Activated T-helper 2 cell treated with anti-CD3 and anti-CD28 coated beads, Interferon-gamma antibody, Interleukin-2, Interleukin-4, amounts not matched to agents 10 μg/mL and 5 μg/mL and 100 μg/mL, durations not matched to agents 14 hours and 24 hours and 36 hours (primary cell): Measurements from ENCODE around the gene TMEM117. TPM values are rescaled to one million over a fixed set of nuclear protein-coding genes. Genes with fewer than 3 reads are reported as not detected.
"Not testable (repeated sequence)": the region's sequence is repeated elsewhere in the genome, so short reads cannot be mapped to it uniquely, and the experiment has no call there.

Experiments used
- DNase-seq: peaks from one replicate; pipeline ENCODE4 v3.0.0; 2021; ENCODE audit warnings: low spot score
- H3K27ac Mint-ChIP-seq: one replicate; pipeline ENCODE4 v1.8.0; 2021; ENCODE audit warnings: mixed read lengths
- H3K27me3 Mint-ChIP-seq: one replicate; pipeline ENCODE4 v1.8.0; 2021; ENCODE audit warnings: low read depth, mixed read lengths
- H3K36me3 Mint-ChIP-seq: one replicate; pipeline ENCODE4 v1.8.0; 2021; ENCODE audit warnings: low read depth, mixed read lengths
- H3K4me1 Mint-ChIP-seq: one replicate; pipeline ENCODE4 v1.8.0; 2021; ENCODE audit warnings: low read depth, mixed read lengths
- H3K4me3 Mint-ChIP-seq: one replicate; pipeline ENCODE4 v1.8.0; 2021; ENCODE audit warnings: low read depth, mild to moderate bottlenecking, moderate library complexity, mixed read lengths
- H3K9me3 Mint-ChIP-seq: one replicate; pipeline ENCODE4 v1.8.0; 2021; ENCODE audit warnings: mixed read lengths
- intact Hi-C: fragments of 100-400 bp; cut with micrococcal nuclease; formaldehyde crosslinking; loops from one replicate; pipeline ENCODE4 v1.15.1; 2023
- total RNA-seq: library from RNA; stranded (reverse); gene quantifications from 2 replicates; pipeline ENCODE4 v1.2.3, GENCODE V29; 2022

Gene TMEM117
- total RNA-seq, 1 donor from 2014 or later: 1.3 TPM

DNA sequence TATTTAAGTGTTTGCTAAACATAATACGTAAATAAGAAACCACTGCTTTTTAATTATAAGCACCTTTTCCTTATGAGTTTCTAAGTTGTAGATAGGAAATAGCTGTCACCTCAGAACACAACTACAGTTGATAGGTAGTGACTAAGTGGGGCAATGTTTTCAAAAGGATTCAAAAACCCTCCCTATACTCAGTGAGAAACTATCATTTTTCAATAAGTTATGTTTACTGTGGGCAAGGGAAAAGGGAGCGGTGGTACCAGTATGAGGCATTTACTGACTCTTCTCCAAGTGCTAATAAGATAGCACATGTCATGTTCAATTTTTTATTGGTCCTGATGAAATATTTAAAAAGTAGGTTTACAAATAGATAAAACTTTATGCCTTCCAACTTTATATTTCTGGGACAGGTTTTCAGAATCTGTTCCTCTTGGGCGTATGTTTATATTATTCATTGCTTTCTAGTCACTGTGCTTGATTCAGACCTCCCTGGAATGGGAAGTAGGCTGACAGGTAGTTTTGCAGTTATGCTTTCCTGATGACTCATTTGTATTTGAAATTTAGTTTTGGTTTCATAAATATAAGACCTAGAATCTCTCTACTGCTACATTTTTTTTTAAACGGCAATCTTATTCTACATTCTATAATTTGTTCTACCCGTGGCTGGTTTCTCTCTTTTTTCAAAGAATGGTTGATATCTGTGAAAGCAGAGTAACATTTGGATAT lies 153.1 kb downstream of the TMEM117 start:
- Mint-ChIP-seq H3K27me3 (no peaks in the 10 kb centered on the region), H3K4me1 (peaks cover 6% of the 10 kb centered on the region), H3K4me3 (no peak overlapping the region), H3K36me3 (no peaks in the 10 kb centered on the region), H3K9me3 (no peaks in the 10 kb centered on the region), H3K27ac (no peak overlapping the region)
- no peak for DNase-seq
- intact Hi-C loops: no loop called here

DNA sequence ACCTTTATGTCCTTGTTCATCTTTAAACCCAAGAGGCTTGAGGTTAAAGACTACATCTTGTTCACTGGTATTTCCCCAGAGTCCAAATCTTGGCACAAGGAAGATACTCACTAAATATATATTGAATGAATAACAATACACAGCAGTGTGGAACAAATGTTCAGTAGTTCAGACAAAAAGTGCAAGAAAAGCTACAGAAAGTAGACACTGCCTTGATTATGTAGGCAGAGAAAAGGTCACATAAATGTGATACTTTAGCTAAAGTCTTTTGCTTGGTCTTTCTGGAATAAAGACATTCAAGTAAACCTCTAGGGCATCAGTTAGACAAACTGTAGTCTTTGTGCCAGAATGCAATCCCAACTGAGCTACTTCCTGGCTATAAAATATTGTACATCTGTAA lies 157.0 kb downstream of the TMEM117 start:
- no peak overlapping the region for H3K27ac Mint-ChIP-seq
- no peak for DNase-seq
- H3K27me3 Mint-ChIP-seq: no peaks in the 10 kb centered on the region
- intact Hi-C loops: no loop called here
- peaks cover 6% of the 10 kb centered on the region for H3K4me1 Mint-ChIP-seq
- no peaks in the 10 kb centered on the region for H3K36me3 Mint-ChIP-seq
- H3K9me3 Mint-ChIP-seq: no peaks in the 10 kb centered on the region
- no peak overlapping the region for H3K4me3 Mint-ChIP-seq

DNA sequence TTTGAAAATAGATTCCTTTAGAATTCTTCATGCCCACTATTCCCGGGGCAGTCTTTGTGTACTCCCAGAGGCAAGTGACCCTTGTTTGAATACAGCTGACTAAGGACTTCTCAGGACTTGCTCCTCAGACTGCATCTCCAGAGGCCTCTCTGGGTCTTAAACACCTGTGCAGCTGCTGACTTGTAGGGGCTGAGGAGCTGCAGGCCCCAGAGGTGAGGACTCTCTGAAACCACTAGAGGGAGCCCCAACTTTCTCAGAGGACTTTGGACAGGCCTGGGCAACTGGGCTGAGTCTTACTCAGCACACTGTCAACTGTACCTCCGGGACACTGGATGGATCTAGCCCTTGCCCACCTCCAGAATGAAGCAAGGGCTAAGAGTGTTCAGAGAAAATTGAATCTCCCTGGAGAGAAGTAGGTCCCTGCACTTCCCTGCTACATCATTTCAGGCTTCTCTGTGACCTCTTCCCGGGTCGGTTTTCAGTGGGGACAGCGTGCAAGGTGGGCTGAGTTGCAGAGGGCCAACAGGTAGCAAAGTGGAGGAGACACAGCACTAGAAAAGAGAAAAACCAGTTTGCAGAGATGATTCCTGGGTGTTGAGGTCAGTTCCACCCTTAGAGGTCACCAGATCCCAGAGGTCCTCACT lies 164.6 kb downstream of the TMEM117 start:
- Mint-ChIP-seq H3K9me3 (no peaks in the 10 kb centered on the region), H3K36me3 (no peaks in the 10 kb centered on the region), H3K4me3 (no peak overlapping the region), H3K27ac (no peak overlapping the region), H3K4me1 (no peaks in the 10 kb centered on the region), H3K27me3 (no peaks in the 10 kb centered on the region)
- intact Hi-C loops: no loop called here
- no peak for DNase-seq

GRCh38 chr12:44002607-44003006 lies 166.7 kb downstream of the TMEM117 start:
- Mint-ChIP-seq H3K4me1 (no peaks in the 10 kb centered on the region), H3K27ac (no peak overlapping the region), H3K4me3 (no peak overlapping the region), H3K27me3 (no peaks in the 10 kb centered on the region), H3K9me3 (no peaks in the 10 kb centered on the region), H3K36me3 (no peaks in the 10 kb centered on the region)
- intact Hi-C loops: no loop called here
- no peak for DNase-seq

- DNase-seq: no peak
These were observed 167.8 kb downstream of the TMEM117 start for GRCh38 chr12:44003721-44004120.

DNA sequence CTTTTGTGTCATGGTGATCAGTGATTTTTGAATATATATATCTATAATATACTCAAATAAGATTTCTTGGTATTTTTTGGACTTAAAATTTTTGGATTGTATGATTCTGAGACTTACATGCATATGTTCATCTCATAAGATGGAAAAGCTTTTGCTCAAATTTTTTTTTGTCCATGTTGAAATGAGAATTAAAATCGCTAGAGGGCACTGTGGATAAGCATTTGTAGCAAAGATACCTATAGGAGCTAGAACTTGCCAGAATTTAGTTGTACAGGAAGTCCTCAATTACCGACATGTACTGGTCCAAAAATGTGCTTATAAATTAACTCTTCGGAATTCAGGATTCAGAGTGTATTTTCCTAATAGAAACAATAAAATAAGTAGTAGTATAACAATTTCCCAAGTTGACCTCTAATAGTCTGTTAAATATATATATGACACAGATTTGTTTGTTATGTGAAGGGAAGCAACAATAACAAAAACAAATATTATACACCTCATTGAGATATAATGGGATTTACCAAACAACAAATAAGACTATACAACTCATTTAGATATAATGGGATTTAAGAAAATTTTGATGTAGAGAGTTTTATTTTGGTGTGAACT lies 179.6 kb downstream of the TMEM117 start:
- H3K27ac Mint-ChIP-seq: no peak overlapping the region
- intact Hi-C loops: loop anchor here (5.0 kb wide), 3 partner anchors 757 to 927 kb away; no protein-coding TSS in a partner anchor
- no peaks in the 10 kb centered on the region for H3K36me3 Mint-ChIP-seq
- no peaks in the 10 kb centered on the region for H3K27me3 Mint-ChIP-seq
- no peaks in the 10 kb centered on the region for H3K4me1 Mint-ChIP-seq
- no peaks in the 10 kb centered on the region for H3K9me3 Mint-ChIP-seq
- DNase-seq: no peak
- H3K4me3 Mint-ChIP-seq: no peak overlapping the region

More at GRCh38 chr12:44003721-44004120, 167.8 kb downstream of the TMEM117 start:
- intact Hi-C loops: no loop called here
- no peak overlapping the region for H3K4me3 Mint-ChIP-seq
- peaks cover 11% of the 10 kb centered on the region for H3K9me3 Mint-ChIP-seq
- H3K27ac Mint-ChIP-seq: no peak overlapping the region
- no peaks in the 10 kb centered on the region for H3K36me3 Mint-ChIP-seq
- no peaks in the 10 kb centered on the region for H3K4me1 Mint-ChIP-seq
- no peaks in the 10 kb centered on the region for H3K27me3 Mint-ChIP-seq

- Mint-ChIP-seq H3K36me3 (no peaks in the 10 kb centered on the region), H3K27ac (no peak overlapping the region), H3K27me3 (no peaks in the 10 kb centered on the region), H3K4me3 (no peak overlapping the region), H3K4me1 (no peaks in the 10 kb centered on the region), H3K9me3 (no peaks in the 10 kb centered on the region)
- intact Hi-C loops: loop anchor here (5.0 kb wide), 3 partner anchors 755 to 925 kb away; no protein-coding TSS in a partner anchor
- DNase-seq: no peak
These were observed 181.3 kb downstream of the TMEM117 start for GRCh38 chr12:44017216-44017615.

- Mint-ChIP-seq H3K9me3 (no peaks in the 10 kb centered on the region), H3K36me3 (no peaks in the 10 kb centered on the region), H3K4me3 (no peak overlapping the region), H3K27ac (no peak overlapping the region), H3K4me1 (no peaks in the 10 kb centered on the region), H3K27me3 (no peaks in the 10 kb centered on the region)
- intact Hi-C loops: loop anchor here (5.0 kb wide), 3 partner anchors 753 to 923 kb away; no protein-coding TSS in a partner anchor
- DNase-seq: no peak
These were observed 183.2 kb downstream of the TMEM117 start for GRCh38 chr12:44019118-44019517.

GRCh38 chr12:44020555-44020954 lies 184.7 kb downstream of the TMEM117 start:
- Mint-ChIP-seq H3K36me3 (no peaks in the 10 kb centered on the region), H3K4me1 (no peaks in the 10 kb centered on the region), H3K4me3 (no peak overlapping the region), H3K9me3 (no peaks in the 10 kb centered on the region), H3K27me3 (no peaks in the 10 kb centered on the region), H3K27ac (no peak overlapping the region)
- DNase-seq: no peak
- intact Hi-C loops: no loop called here

GRCh38 chr12:44021471-44021971 lies 185.6 kb downstream of the TMEM117 start:
- Mint-ChIP-seq H3K36me3 (no peaks in the 10 kb centered on the region), H3K4me1 (no peaks in the 10 kb centered on the region), H3K4me3 (no peak overlapping the region), H3K27me3 (no peaks in the 10 kb centered on the region), H3K27ac (no peak overlapping the region), H3K9me3 (no peaks in the 10 kb centered on the region)
- intact Hi-C loops: no loop called here
- DNase-seq: no peak

DNA sequence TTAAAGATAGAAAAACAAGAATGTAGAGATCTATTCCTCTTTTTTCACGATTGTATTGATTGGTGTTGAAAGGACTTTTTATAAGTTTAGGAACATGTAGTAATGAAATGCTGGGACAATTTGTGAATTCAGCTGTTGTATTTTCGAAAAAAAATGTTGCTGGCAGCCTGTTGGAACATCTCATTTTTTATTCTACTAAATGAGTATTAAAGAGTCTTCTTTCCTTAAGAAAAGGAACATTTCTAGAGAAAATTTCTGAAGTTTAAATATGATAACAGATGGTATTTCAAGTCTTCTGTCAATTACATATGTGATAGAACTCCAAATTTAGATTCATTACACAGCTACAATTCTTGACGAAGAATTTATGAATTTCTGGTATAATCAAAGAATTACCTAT lies 189.6 kb downstream of the TMEM117 start:
- no peaks in the 10 kb centered on the region for H3K9me3 Mint-ChIP-seq
- H3K4me1 Mint-ChIP-seq: no peaks in the 10 kb centered on the region
- intact Hi-C loops: no loop called here
- no peak for DNase-seq
- H3K36me3 Mint-ChIP-seq: no peaks in the 10 kb centered on the region
- no peaks in the 10 kb centered on the region for H3K27me3 Mint-ChIP-seq
- no peak overlapping the region for H3K27ac Mint-ChIP-seq
- H3K4me3 Mint-ChIP-seq: no peak overlapping the region

- no peak overlapping the region for H3K4me3 Mint-ChIP-seq
- no peaks in the 10 kb centered on the region for H3K27me3 Mint-ChIP-seq
- no peak for DNase-seq
- H3K27ac Mint-ChIP-seq: no peak overlapping the region
- H3K9me3 Mint-ChIP-seq: no peaks in the 10 kb centered on the region
- H3K36me3 Mint-ChIP-seq: no peaks in the 10 kb centered on the region
- H3K4me1 Mint-ChIP-seq: no peaks in the 10 kb centered on the region
- intact Hi-C loops: no loop called here
These were observed 190.2 kb downstream of the TMEM117 start for GRCh38 chr12:44026046-44026445.

DNA sequence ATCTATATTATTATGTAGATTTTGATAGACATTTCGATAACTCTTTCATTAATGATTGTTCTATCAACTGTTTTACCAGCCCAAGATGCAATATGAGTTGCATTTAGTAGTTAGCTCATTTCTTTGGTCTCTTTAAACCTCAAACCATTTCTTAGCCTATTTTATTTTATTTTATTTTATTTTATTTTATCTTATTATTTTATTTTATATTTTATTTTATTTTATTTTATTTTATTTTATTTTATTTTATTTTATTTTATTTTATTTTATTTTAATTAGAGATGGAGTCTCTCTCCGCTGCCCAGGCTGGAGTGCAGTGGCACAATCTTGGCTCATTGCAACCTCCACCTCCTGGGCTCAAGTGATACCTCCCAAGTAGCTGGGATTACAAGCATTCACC lies 191.0 kb downstream of the TMEM117 start:
- intact Hi-C loops, H3K27me3 Mint-ChIP-seq, H3K27ac Mint-ChIP-seq, DNase-seq, H3K4me3 Mint-ChIP-seq, H3K9me3 Mint-ChIP-seq, H3K36me3 Mint-ChIP-seq, H3K4me1 Mint-ChIP-seq: not testable (repeated sequence)
